ENCODE results near the gene FZD2.
"Not testable (repeated sequence)": the region's sequence is repeated elsewhere in the genome, so short reads cannot be mapped to it uniquely, and the experiment has no call there.

FZD2 gene

GRCh38 chr17:44565866-44566443, 8.7 kb downstream of the FZD2 start:
- DNase-seq (ENCODE audit: low read depth): peak; percentile 31
- H3K4me3 ChIP-seq (replicated peaks; ENCODE audit: low read depth, low read length): no peak overlapping the region
- TF ChIP-seq, protein P1, sequence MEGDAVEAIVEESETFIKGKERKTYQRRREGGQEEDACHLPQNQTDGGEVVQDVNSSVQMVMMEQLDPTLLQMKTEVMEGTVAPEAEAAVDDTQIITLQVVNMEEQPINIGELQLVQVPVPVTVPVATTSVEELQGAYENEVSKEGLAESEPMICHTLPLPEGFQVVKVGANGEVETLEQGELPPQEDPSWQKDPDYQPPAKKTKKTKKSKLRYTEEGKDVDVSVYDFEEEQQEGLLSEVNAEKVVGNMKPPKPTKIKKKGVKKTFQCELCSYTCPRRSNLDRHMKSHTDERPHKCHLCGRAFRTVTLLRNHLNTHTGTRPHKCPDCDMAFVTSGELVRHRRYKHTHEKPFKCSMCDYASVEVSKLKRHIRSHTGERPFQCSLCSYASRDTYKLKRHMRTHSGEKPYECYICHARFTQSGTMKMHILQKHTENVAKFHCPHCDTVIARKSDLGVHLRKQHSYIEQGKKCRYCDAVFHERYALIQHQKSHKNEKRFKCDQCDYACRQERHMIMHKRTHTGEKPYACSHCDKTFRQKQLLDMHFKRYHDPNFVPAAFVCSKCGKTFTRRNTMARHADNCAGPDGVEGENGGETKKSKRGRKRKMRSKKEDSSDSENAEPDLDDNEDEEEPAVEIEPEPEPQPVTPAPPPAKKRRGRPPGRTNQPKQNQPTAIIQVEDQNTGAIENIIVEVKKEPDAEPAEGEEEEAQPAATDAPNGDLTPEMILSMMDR (IDR thresholded peaks at IDR 0.05; ENCODE audit: low read length, missing control alignments): peak; percentile 54

DNA sequence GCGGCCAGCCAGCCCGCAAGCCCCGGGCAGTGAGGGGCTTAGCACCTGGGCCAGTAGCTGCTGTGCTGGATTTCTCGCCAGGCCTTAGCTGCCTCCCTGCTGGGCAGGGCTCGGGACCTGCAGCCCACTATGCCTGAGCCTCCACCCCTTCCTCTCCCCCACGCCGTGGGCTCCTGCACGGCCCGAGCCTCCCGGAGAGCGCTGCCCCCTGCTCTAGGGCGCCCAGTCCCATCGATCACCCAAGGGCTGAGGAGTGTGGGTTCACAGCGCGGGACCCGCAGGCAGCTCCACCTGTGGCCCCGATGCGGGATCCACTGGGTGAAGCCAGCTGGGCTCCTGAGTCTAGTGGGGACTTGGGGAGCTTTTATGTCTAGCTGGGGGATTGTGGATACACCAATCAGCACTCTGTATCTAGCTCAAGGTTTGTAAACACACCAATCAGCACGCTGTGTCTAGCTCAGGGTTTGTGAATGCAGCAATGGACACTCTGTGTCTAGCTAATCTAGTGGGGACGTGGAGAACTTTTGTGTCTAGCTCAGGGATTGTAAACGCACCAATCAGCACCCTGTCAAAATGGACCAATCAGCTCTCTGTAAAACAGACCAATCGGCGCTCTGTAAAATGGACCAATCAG, 11.1 kb downstream of the FZD2 start:
- H3K4me3 ChIP-seq (replicated peaks; ENCODE audit: low read depth, low read length); DNase-seq (ENCODE audit: low read depth): not testable (repeated sequence)

GRCh38 chr17:44568945-44569858, 11.9 kb downstream of the FZD2 start:
- DNase-seq (ENCODE audit: low read depth): no peak
- TF ChIP-seq, protein P1 (IDR thresholded peaks at IDR 0.05; ENCODE audit: low read length, missing control alignments): no peak
- H3K4me3 ChIP-seq (replicated peaks; ENCODE audit: low read depth, low read length): no peak overlapping the region

DNA sequence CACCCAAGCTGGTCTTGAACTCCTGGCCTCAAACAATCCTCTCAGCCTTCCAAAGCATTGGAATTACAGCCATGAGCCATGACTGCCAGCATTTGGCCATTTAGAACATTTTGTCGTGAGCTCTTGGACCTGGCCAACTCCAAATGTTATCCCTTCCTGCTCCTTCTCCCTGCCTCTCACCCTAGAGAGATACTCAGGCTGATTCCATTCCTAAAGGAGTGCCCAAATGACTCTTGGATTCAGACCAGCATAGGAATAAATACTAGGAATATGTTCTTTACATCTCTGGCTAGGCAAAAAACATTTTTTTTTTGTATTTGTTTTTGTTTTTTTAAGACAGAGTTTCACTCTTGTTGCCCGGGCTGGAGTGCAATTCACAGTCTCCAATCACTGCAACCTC, 15.5 kb downstream of the FZD2 start:
- no peak overlapping the region for H3K4me3 ChIP-seq (replicated peaks; ENCODE audit: low read depth, low read length)
- no peak for DNase-seq (ENCODE audit: low read depth)
- TF ChIP-seq, protein P1 (IDR thresholded peaks at IDR 0.05; ENCODE audit: low read length, missing control alignments): no peak

GRCh38 chr17:44575403-44575802, 18.1 kb downstream of the FZD2 start:
- DNase-seq (ENCODE audit: low read depth): no peak
- TF ChIP-seq, protein P1 (IDR thresholded peaks at IDR 0.05; ENCODE audit: low read length, missing control alignments): no peak
- H3K4me3 ChIP-seq (replicated peaks; ENCODE audit: low read depth, low read length): no peak overlapping the region

GRCh38 chr17:44578947-44579346, 21.7 kb downstream of the FZD2 start:
- H3K4me3 ChIP-seq (replicated peaks; ENCODE audit: low read depth, low read length): no peak overlapping the region
- no peak for DNase-seq (ENCODE audit: low read depth)
- TF ChIP-seq, protein P1 (IDR thresholded peaks at IDR 0.05; ENCODE audit: low read length, missing control alignments): no peak

DNA sequence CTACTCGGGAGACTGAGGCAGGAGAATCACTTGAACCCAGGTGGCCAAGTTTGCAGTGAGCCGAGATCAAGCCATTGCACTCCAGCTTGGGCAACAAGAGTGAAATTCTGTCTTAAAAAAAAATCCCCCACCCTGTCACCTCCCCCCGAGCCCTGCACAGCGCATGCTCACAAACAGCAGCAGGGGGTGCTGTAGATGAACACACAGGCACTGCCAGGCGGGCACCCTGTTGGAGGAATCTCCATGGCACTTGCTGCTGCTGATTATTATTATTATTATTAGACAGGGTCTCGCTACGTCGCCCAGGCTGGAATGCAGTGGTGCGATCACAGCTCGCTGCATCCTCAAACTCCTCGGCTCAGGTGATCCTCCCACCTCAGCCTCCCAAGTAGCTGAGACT, 24.6 kb downstream of the FZD2 start:
- no peak overlapping the region for H3K4me3 ChIP-seq (replicated peaks; ENCODE audit: low read depth, low read length)
- DNase-seq (ENCODE audit: low read depth): no peak
- TF ChIP-seq, protein P1 (IDR thresholded peaks at IDR 0.05; ENCODE audit: low read length, missing control alignments): peak; percentile 31
